PC-9 (cell line): Measurements from ENCODE around the gene TIAM2.

Source experiments
- EZH2 ChIP-seq: fragments of 200-600 bp; sonication (generic); IDR thresholded peaks from 2 replicates; pipeline ENCODE4 v1.8.0; 2017; ENCODE audit warnings: antibody characterized with exemption, low read depth
- TF ChIP-seq, protein P1 (sequence below): fragments of 200-600 bp; sonication (generic); conservative IDR thresholded peaks from 2 replicates; pipeline ENCODE4 v1.6.1; 2017; ENCODE audit warnings: mixed run types, antibody characterized with exemption, mild to moderate bottlenecking, moderate library complexity

DNA sequence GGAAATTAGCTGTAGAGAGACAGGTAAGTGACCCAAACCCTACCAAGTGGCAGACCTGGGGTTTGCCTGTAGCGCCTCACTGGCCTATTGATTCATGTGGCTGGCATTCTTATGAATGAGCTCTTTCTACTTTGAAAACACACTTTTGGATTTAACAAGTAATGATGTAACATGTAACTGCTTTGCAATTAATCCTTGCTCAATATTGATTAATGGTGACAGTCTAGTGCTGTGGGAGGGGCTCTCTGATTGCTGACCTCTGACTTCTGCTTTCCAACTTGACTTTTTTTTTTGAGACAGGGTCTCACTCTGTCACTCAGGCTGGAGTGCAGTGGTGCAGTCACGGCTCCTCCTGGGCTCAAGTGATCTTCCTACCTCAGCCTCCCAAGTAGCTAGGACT is 82.7 kb downstream of the TIAM2 start:
- TF ChIP-seq, protein P1, sequence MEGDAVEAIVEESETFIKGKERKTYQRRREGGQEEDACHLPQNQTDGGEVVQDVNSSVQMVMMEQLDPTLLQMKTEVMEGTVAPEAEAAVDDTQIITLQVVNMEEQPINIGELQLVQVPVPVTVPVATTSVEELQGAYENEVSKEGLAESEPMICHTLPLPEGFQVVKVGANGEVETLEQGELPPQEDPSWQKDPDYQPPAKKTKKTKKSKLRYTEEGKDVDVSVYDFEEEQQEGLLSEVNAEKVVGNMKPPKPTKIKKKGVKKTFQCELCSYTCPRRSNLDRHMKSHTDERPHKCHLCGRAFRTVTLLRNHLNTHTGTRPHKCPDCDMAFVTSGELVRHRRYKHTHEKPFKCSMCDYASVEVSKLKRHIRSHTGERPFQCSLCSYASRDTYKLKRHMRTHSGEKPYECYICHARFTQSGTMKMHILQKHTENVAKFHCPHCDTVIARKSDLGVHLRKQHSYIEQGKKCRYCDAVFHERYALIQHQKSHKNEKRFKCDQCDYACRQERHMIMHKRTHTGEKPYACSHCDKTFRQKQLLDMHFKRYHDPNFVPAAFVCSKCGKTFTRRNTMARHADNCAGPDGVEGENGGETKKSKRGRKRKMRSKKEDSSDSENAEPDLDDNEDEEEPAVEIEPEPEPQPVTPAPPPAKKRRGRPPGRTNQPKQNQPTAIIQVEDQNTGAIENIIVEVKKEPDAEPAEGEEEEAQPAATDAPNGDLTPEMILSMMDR, result no peak
- TF ChIP-seq EZH2, result no peak
